Measurements from ENCODE around the gene YTHDC1. TPM values are rescaled to one million over a fixed set of nuclear protein-coding genes. Genes with fewer than 3 reads are reported as not detected.
A peak's percentile ranks its signal among the peaks of the same experiment; 100 is the strongest.

Gene YTHDC1
- total and polyA plus RNA-seq, 2 experiments from 2014 or later, result 72.3 to 144 TPM

DNA sequence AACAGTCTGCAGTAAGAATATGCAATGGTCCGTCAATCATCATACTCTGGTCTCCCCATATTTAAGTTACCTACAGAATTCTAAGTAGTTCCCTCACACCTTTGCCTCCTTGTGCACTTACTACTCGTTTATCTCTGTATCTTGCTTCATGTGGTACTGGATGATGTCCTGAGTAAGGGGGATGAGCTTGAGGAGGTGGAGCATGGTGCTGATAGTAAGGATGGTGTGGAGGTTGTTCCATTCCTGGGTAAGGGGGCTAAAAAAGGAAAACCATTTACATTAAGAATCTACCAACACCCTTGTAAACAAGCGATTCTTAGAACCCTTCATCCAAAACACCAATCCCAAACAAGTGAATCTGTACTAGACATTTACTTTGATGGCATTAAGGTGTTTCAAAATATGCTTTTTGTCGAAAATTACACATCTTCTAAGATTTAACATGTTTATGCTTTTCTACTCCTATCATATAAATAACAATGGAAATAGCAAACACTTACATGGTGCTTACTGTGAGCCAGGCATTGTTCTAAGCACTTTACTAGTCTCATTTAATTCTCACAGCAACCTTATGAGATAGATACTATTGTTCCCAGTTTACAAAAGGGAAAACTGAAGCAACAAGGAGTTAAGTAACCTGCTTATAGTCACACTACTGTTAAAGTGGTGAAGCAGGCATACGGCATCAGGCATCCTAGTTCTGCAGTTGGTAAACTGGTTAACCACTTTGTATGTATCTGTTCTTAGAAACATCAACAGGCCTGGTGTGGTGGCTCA, 33.5 kb downstream of the YTHDC1 start (continued):
- TF ChIP-seq ETS1 (IDR thresholded peaks at IDR 0.05) (no peak), EZH2phosphoT487 (IDR thresholded peaks at IDR 0.05; ENCODE audit: unreplicated experiment) (no peak), EZH2 (IDR thresholded peaks at IDR 0.05; ENCODE audit: low read depth, unreplicated experiment) (no peak), POLR2AphosphoS5 (IDR thresholded peaks at IDR 0.05; ENCODE audit: low read depth) (no peak), REST (IDR thresholded peaks at IDR 0.05; ENCODE audit: unreplicated experiment) (no peak), STAT1 (IDR thresholded peaks at IDR 0.05; ENCODE audit: unreplicated experiment) (no peak), ZNF331 (CRISPR knock-in tag; IDR thresholded peaks at IDR 0.05; ENCODE audit: low read depth) (no peak)
- TF ChIP-seq, protein P1, sequence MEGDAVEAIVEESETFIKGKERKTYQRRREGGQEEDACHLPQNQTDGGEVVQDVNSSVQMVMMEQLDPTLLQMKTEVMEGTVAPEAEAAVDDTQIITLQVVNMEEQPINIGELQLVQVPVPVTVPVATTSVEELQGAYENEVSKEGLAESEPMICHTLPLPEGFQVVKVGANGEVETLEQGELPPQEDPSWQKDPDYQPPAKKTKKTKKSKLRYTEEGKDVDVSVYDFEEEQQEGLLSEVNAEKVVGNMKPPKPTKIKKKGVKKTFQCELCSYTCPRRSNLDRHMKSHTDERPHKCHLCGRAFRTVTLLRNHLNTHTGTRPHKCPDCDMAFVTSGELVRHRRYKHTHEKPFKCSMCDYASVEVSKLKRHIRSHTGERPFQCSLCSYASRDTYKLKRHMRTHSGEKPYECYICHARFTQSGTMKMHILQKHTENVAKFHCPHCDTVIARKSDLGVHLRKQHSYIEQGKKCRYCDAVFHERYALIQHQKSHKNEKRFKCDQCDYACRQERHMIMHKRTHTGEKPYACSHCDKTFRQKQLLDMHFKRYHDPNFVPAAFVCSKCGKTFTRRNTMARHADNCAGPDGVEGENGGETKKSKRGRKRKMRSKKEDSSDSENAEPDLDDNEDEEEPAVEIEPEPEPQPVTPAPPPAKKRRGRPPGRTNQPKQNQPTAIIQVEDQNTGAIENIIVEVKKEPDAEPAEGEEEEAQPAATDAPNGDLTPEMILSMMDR (conservative IDR thresholded peaks at IDR 0.05; ENCODE audit: low read depth in 2 of 2), result no peak

GRCh38 chr4:68310651-68311247, 39.1 kb downstream of the YTHDC1 start:
- Mint-ChIP-seq H3K27ac (no peak overlapping the region), H3K4me1 (peaks cover 6% of the 10 kb centered on the region; the same call in 2 of the 3 replicates), H3K27me3 (ENCODE audit: insufficient read depth, low read depth, poor library complexity) (peaks cover 4% of the 10 kb centered on the region)
- TF ChIP-seq NANOG (IDR thresholded peaks at IDR 0.05; ENCODE audit: borderline replicate concordance) (no peak), ZNF331 (CRISPR knock-in tag; IDR thresholded peaks at IDR 0.05; ENCODE audit: low read depth) (no peak), STAT1 (IDR thresholded peaks at IDR 0.05; ENCODE audit: unreplicated experiment) (no peak), JUNB (IDR thresholded peaks at IDR 0.05; ENCODE audit: unreplicated experiment) (no peak), ZNF114 (CRISPR knock-in tag; IDR thresholded peaks at IDR 0.05) (no peak), EZH2phosphoT487 (IDR thresholded peaks at IDR 0.05; ENCODE audit: unreplicated experiment) (no peak), ETS1 (IDR thresholded peaks at IDR 0.05) (no peak)
- TF ChIP-seq, protein P1 (conservative IDR thresholded peaks at IDR 0.05; ENCODE audit: low read depth in 2 of 2), result no peak

More at GRCh38 chr4:68310651-68311247, 39.1 kb downstream of the YTHDC1 start:
- Histone ChIP-seq H3K27me3 (ENCODE audit: insufficient read depth) (no peaks in the 10 kb centered on the region), H4K20me1 (replicated peaks; ENCODE audit: insufficient read depth) (no peaks in the 10 kb centered on the region; the same call in 1 of the 2 replicates), H3K4me1 (ENCODE audit: insufficient read depth) (peaks cover 5% of the 10 kb centered on the region), H3K27ac (ENCODE audit: low read depth) (peak overlapping the region; percentile 29; the same call in 1 of the 2 replicates), H3F3A (replicated peaks; ENCODE audit: low read depth) (peaks cover 4% of the 10 kb centered on the region; the same call in 1 of the 2 replicates), H2AFZ (no peak overlapping the region), H3K4me3 (no peak overlapping the region), H3K36me3 (ENCODE audit: insufficient read depth) (peaks cover 24% of the 10 kb centered on the region; the same call in 1 of the 2 replicates), H3K79me2 (replicated peaks; ENCODE audit: insufficient read depth) (no peaks in the 10 kb centered on the region), H3K4me2 (no peak overlapping the region), H3K9me2 (ENCODE audit: insufficient read depth) (no peaks in the 10 kb centered on the region)
- ATAC-seq (peak; percentile 20; the same call in 1 of the 3 replicates), DNase-seq (ENCODE audit: low spot score) (no peak)
- Mint-ChIP-seq H3K4me3 (no peak overlapping the region), H3K9me3 (no peaks in the 10 kb centered on the region), H3K36me3 (ENCODE audit: low read depth) (peaks cover 34% of the 10 kb centered on the region)
